GM21447 (cell line): ENCODE data around the gene ARIH1.

Experiments used
- ATAC-seq: cut with Tn5 transposase; IDR thresholded peaks from one replicate; pipeline ENCODE4 v1.9.1; 2021; ENCODE audit not compliant: unreplicated experiment

The ARIH1 gene

GRCh38 chr15:72486144-72486543 is 12.0 kb downstream of the ARIH1 start:
- no peak for ATAC-seq

GRCh38 chr15:72487070-72487797 is 13.1 kb downstream of the ARIH1 start:
- ATAC-seq: no peak

- ATAC-seq: no peak
These were observed 14.4 kb downstream of the ARIH1 start for GRCh38 chr15:72488558-72488957.

GRCh38 chr15:72489943-72490554 is 15.9 kb downstream of the ARIH1 start:
- ATAC-seq: no peak

- ATAC-seq: no peak
These were observed 17.6 kb downstream of the ARIH1 start for GRCh38 chr15:72491768-72492167.

- ATAC-seq: no peak
These were observed 18.6 kb downstream of the ARIH1 start for GRCh38 chr15:72492733-72493132.

- no peak for ATAC-seq
These were observed 19.1 kb downstream of the ARIH1 start for GRCh38 chr15:72493220-72493619.

GRCh38 chr15:72495007-72495406 is 20.9 kb downstream of the ARIH1 start:
- no peak for ATAC-seq

GRCh38 chr15:72496783-72497182 is 22.7 kb downstream of the ARIH1 start:
- no peak for ATAC-seq

GRCh38 chr15:72497402-72497801 is 23.3 kb downstream of the ARIH1 start:
- ATAC-seq: no peak

GRCh38 chr15:72502220-72502809 is 28.2 kb downstream of the ARIH1 start:
- no peak for ATAC-seq

GRCh38 chr15:72503147-72503546 is 29.0 kb downstream of the ARIH1 start:
- ATAC-seq: no peak

GRCh38 chr15:72507402-72508092 is 33.4 kb downstream of the ARIH1 start:
- ATAC-seq: no peak

- ATAC-seq: no peak
These were observed 35.4 kb downstream of the ARIH1 start for GRCh38 chr15:72509484-72509883.

- ATAC-seq: no peak
These were observed 37.4 kb downstream of the ARIH1 start for GRCh38 chr15:72511536-72511935.

GRCh38 chr15:72515591-72516389 is 41.7 kb downstream of the ARIH1 start:
- ATAC-seq: no peak

GRCh38 chr15:72516777-72517176 is 42.6 kb downstream of the ARIH1 start:
- no peak for ATAC-seq

GRCh38 chr15:72521682-72522081 is 47.6 kb downstream of the ARIH1 start:
- no peak for ATAC-seq

GRCh38 chr15:72532991-72533601 is 59.0 kb downstream of the ARIH1 start:
- no peak for ATAC-seq

GRCh38 chr15:72534523-72534922 is 60.4 kb downstream of the ARIH1 start:
- ATAC-seq: no peak

GRCh38 chr15:72535911-72536310 is 61.8 kb downstream of the ARIH1 start:
- no peak for ATAC-seq
